AG08396 (cell line): Measurements from ENCODE around the gene UAP1L1.
A peak's percentile ranks its signal among the peaks of the same experiment; 100 is the strongest.
"Not testable (repeated sequence)": the region's sequence is repeated elsewhere in the genome, so short reads cannot be mapped to it uniquely, and the experiment has no call there.

Experiments used
- DNase-seq: peaks from one replicate; pipeline ENCODE4 v3.0.0; 2012; ENCODE audit warnings: low spot score, mixed read lengths

The UAP1L1 gene

GRCh38 chr9:137057545-137057944 lies 19.8 kb upstream of the UAP1L1 start:
- no peak for DNase-seq

GRCh38 chr9:137058521-137059234 lies 18.6 kb upstream of the UAP1L1 start:
- DNase-seq, result no peak

- no peak for DNase-seq
Measured at GRCh38 chr9:137062384-137062783, 14.9 kb upstream of the UAP1L1 start.

- DNase-seq, result not testable (repeated sequence)
Measured at GRCh38 chr9:137062798-137063197, 14.5 kb upstream of the UAP1L1 start.

GRCh38 chr9:137063311-137064026 lies 13.8 kb upstream of the UAP1L1 start:
- no peak for DNase-seq

GRCh38 chr9:137064027-137064879 lies 13.1 kb upstream of the UAP1L1 start:
- DNase-seq, result peak; percentile 86

GRCh38 chr9:137064880-137065164 lies 12.5 kb upstream of the UAP1L1 start:
- DNase-seq, result no peak

- no peak for DNase-seq
Measured at GRCh38 chr9:137065336-137065967, 11.9 kb upstream of the UAP1L1 start.

GRCh38 chr9:137066096-137066861 lies 11.0 kb upstream of the UAP1L1 start:
- DNase-seq, result no peak

GRCh38 chr9:137067860-137068538 lies 9.3 kb upstream of the UAP1L1 start:
- peak; percentile 87 for DNase-seq

- no peak for DNase-seq
Measured at GRCh38 chr9:137068539-137069507, 8.5 kb upstream of the UAP1L1 start.

GRCh38 chr9:137069508-137070091 lies 7.7 kb upstream of the UAP1L1 start:
- DNase-seq, result no peak

GRCh38 chr9:137070201-137070905 lies 7.0 kb upstream of the UAP1L1 start, which contains the start of gene SAPCD2:
Gene SAPCD2 (minus strand): TSS chr9:137070557. CDS start chr9:137070460, 97 bp downstream.
- peak; percentile 95 for DNase-seq

- no peak for DNase-seq
Measured at GRCh38 chr9:137070906-137071275, 6.4 kb upstream of the UAP1L1 start.

GRCh38 chr9:137071282-137071681 lies 6.0 kb upstream of the UAP1L1 start:
- no peak for DNase-seq

- DNase-seq, result no peak
Measured at GRCh38 chr9:137073992-137074399, 3.3 kb upstream of the UAP1L1 start.

- no peak for DNase-seq
Measured at GRCh38 chr9:137074657-137075274, 2.6 kb upstream of the UAP1L1 start.

GRCh38 chr9:137075275-137075775 lies 2.0 kb upstream of the UAP1L1 start:
- DNase-seq, result no peak
